ENCODE measurements around the gene ZSCAN5B. TPM values are rescaled to one million over a fixed set of nuclear protein-coding genes. Genes with fewer than 3 reads are reported as not detected.
A peak's percentile ranks its signal among the peaks of the same experiment; 100 is the strongest.

Gene ZSCAN5B
- total RNA-seq, 4 donors from 2014 or later, result not detected

- Histone ChIP-seq H3K4me3 (no peak overlapping the region), H3K27ac (no peak overlapping the region), H3K4me1 (no peaks in the 10 kb centered on the region), H3K27me3 (peaks cover 0 to 11% (median 3%) of the 10 kb centered on the region in 3 donors), H3K36me3 (no peaks in the 10 kb centered on the region), H3K9me3 (no peaks in the 10 kb centered on the region)
- ATAC-seq (no peak), DNase-seq (no peak)
- intact Hi-C loops (cut with DNase I; ENCODE audit: low total_unique reads), result no loop called here
- in situ Hi-C loops (cut with MboI; ENCODE audit: low sequenced_read_pairs in 4 of 4), result no loop called here
- TF ChIP-seq CTCF (IDR thresholded peaks at IDR 0.05 in 4 of 5, conservative IDR thresholded peaks at IDR 0.05 in 1 of 5) (no peak), POLR2A (IDR thresholded peaks at IDR 0.05) (no peak)
Measured at GRCh38 chr19:56174086-56174485, 23.5 kb downstream of the ZSCAN5B start.

GRCh38 chr19:56170261-56170660 lies 27.3 kb downstream of the ZSCAN5B start:
- in situ Hi-C loops (cut with MboI; ENCODE audit: low sequenced_read_pairs in 4 of 4) (no loop called here), intact Hi-C loops (cut with DNase I; ENCODE audit: low total_unique reads) (no loop called here)
- TF ChIP-seq POLR2A (IDR thresholded peaks at IDR 0.05) (no peak), CTCF (IDR thresholded peaks at IDR 0.05 in 4 of 5, conservative IDR thresholded peaks at IDR 0.05 in 1 of 5) (no peak)
- H3K9me3 ChIP-seq, result no peaks in the 10 kb centered on the region
- H3K36me3 ChIP-seq, result no peaks in the 10 kb centered on the region
- no peak overlapping the region for H3K27ac ChIP-seq
- DNase-seq (no peak), ATAC-seq (peak in 1 of 2 donors; percentile 36)
- H3K27me3 ChIP-seq, result peaks cover 0 to 8% (median 3%) of the 10 kb centered on the region in 3 donors
- no peaks in the 10 kb centered on the region for H3K4me1 ChIP-seq
- no peak overlapping the region for H3K4me3 ChIP-seq

GRCh38 chr19:56167064-56167578 lies 30.5 kb downstream of the ZSCAN5B start:
- intact Hi-C loops (cut with DNase I; ENCODE audit: low total_unique reads), result no loop called here
- H3K4me3 ChIP-seq, result no peak overlapping the region

GRCh38 chr19:56163097-56163496 lies 34.5 kb downstream of the ZSCAN5B start:
- Histone ChIP-seq H3K36me3 (peaks cover 0 to 24% of the 10 kb centered on the region in 2 donors), H3K4me3 (no peak overlapping the region), H3K27me3 (no peaks in the 10 kb centered on the region), H3K9me3 (no peaks in the 10 kb centered on the region), H3K27ac (no peak overlapping the region), H3K4me1 (no peaks in the 10 kb centered on the region)
- DNase-seq (no peak), ATAC-seq (no peak)
- in situ Hi-C loops (cut with MboI; ENCODE audit: low sequenced_read_pairs in 4 of 4), result loop anchor here in 1 of 4 donors (10.0 kb wide), 1 partner anchor 88 kb away; no protein-coding TSS in a partner anchor
- TF ChIP-seq CTCF (IDR thresholded peaks at IDR 0.05 in 4 of 5, conservative IDR thresholded peaks at IDR 0.05 in 1 of 5) (no peak), POLR2A (IDR thresholded peaks at IDR 0.05) (no peak)
- intact Hi-C loops (cut with DNase I; ENCODE audit: low total_unique reads), result no loop called here

More at GRCh38 chr19:56167064-56167578, 30.5 kb downstream of the ZSCAN5B start:
- in situ Hi-C loops (cut with MboI; ENCODE audit: low sequenced_read_pairs in 4 of 4), result loop anchor here (5.0 to 10.0 kb wide), 3 partner anchors 85 to 92 kb away; no protein-coding TSS in a partner anchor
- no peaks in the 10 kb centered on the region for H3K36me3 ChIP-seq
- no peaks in the 10 kb centered on the region for H3K27me3 ChIP-seq
- H3K9me3 ChIP-seq, result no peaks in the 10 kb centered on the region
- TF ChIP-seq CTCF (IDR thresholded peaks at IDR 0.05 in 4 of 5, conservative IDR thresholded peaks at IDR 0.05 in 1 of 5) (no peak), POLR2A (IDR thresholded peaks at IDR 0.05) (no peak)
- H3K27ac ChIP-seq, result no peak overlapping the region
- H3K4me1 ChIP-seq, result no peaks in the 10 kb centered on the region
- ATAC-seq, result no peak
- DNase-seq, result no peak

- Histone ChIP-seq H3K4me1 (no peaks in the 10 kb centered on the region), H3K27me3 (no peaks in the 10 kb centered on the region), H3K36me3 (peaks cover 0 to 24% of the 10 kb centered on the region in 2 donors), H3K27ac (no peak overlapping the region), H3K4me3 (no peak overlapping the region), H3K9me3 (no peaks in the 10 kb centered on the region)
- DNase-seq (no peak), ATAC-seq (no peak)
- intact Hi-C loops (cut with DNase I; ENCODE audit: low total_unique reads) (no loop called here), in situ Hi-C loops (cut with MboI; ENCODE audit: low sequenced_read_pairs in 4 of 4) (loop anchor here in 1 of 4 donors (10.0 kb wide), 1 partner anchor 87 kb away; no protein-coding TSS in a partner anchor)
- no peak for TF ChIP-seq POLR2A (IDR thresholded peaks at IDR 0.05)
- TF ChIP-seq CTCF (IDR thresholded peaks at IDR 0.05 in 4 of 5, conservative IDR thresholded peaks at IDR 0.05 in 1 of 5), result no peak
Measured at GRCh38 chr19:56162258-56162657, 35.3 kb downstream of the ZSCAN5B start.

Data from gastrocnemius medialis (tissue), 4 donors.